ENCODE measurements around the gene SCYL1. TPM values are rescaled to one million over a fixed set of nuclear protein-coding genes. Genes with fewer than 3 reads are reported as not detected.
"Not testable (repeated sequence)": the region's sequence is repeated elsewhere in the genome, so short reads cannot be mapped to it uniquely, and the experiment has no call there.

SCYL1 gene
- total and polyA plus RNA-seq, 3 donors from 2014 or later = 127 to 160 (median 131) TPM

- Histone ChIP-seq H3K4me1 (peaks cover 20% of the 10 kb centered on the region), H3K4me3 (no peak overlapping the region), H3K36me3 (ENCODE audit: low read depth, missing control alignments) (no peaks in the 10 kb centered on the region), H3K9me3 (no peaks in the 10 kb centered on the region), H3K27me3 (no peaks in the 10 kb centered on the region), H3K27ac (peak overlapping the region; percentile 92 to 96)
- 36 to 54% methylated on average over 4 of the region's 4 CpGs for WGBS, 2 donors
- intact Hi-C loops (cut with DNase I; ENCODE audit: low total_unique reads) = no loop called here
- TF ChIP-seq POLR2A (IDR thresholded peaks at IDR 0.05) = no peak
- TF ChIP-seq CTCF (IDR thresholded peaks at IDR 0.05) = no peak
- no peak for DNase-seq
Measured at GRCh38 chr11:65506290-65506771, 18.6 kb upstream of the SCYL1 start.

- 18 to 38% methylated on average over 7 of the region's 7 CpGs for WGBS, 2 donors
- intact Hi-C loops (cut with DNase I; ENCODE audit: low total_unique reads) = no loop called here
- Histone ChIP-seq H3K27me3 (no peaks in the 10 kb centered on the region), H3K4me1 (peaks cover 20% of the 10 kb centered on the region), H3K9me3 (no peaks in the 10 kb centered on the region), H3K36me3 (ENCODE audit: low read depth, missing control alignments) (no peaks in the 10 kb centered on the region), H3K27ac (peak overlapping the region; percentile 35 to 96), H3K4me3 (no peak overlapping the region)
- TF ChIP-seq POLR2A (IDR thresholded peaks at IDR 0.05) (no peak), CTCF (IDR thresholded peaks at IDR 0.05) (no peak)
- no peak for DNase-seq
Measured at GRCh38 chr11:65506772-65507505, 17.9 kb upstream of the SCYL1 start.

GRCh38 chr11:65512311-65512710 is 12.6 kb upstream of the SCYL1 start:
- H3K36me3 ChIP-seq (ENCODE audit: low read depth, missing control alignments); DNase-seq; H3K9me3 ChIP-seq; H3K27ac ChIP-seq; H3K4me1 ChIP-seq; H3K4me3 ChIP-seq; intact Hi-C loops (cut with DNase I; ENCODE audit: low total_unique reads); H3K27me3 ChIP-seq: not testable (repeated sequence)
- 94 to 98% methylated on average over 3 of the region's 3 CpGs for WGBS, 2 donors

- intact Hi-C loops (cut with DNase I; ENCODE audit: low total_unique reads) = no loop called here
- TF ChIP-seq CTCF (IDR thresholded peaks at IDR 0.05) (no peak), POLR2A (IDR thresholded peaks at IDR 0.05) (no peak)
- 49 to 61% methylated on average over 5 of the region's 5 CpGs for WGBS, 2 donors
Measured at GRCh38 chr11:65516135-65516968, 8.5 kb upstream of the SCYL1 start.

GRCh38 chr11:65518941-65519549 is 5.8 kb upstream of the SCYL1 start:
- 94 to 97% methylated on average over 8 of the region's 8 CpGs for WGBS, 2 donors
- DNase-seq = not testable (repeated sequence)

More at GRCh38 chr11:65516135-65516968, 8.5 kb upstream of the SCYL1 start:
- H3K9me3 ChIP-seq = no peaks in the 10 kb centered on the region
- no peak overlapping the region for H3K4me3 ChIP-seq
- DNase-seq = no peak
- H3K4me1 ChIP-seq = no peaks in the 10 kb centered on the region
- H3K27ac ChIP-seq = no peak overlapping the region
- H3K27me3 ChIP-seq = no peaks in the 10 kb centered on the region
- H3K36me3 ChIP-seq (ENCODE audit: low read depth, missing control alignments) = no peaks in the 10 kb centered on the region

GRCh38 chr11:65521777-65522521 is 2.9 kb upstream of the SCYL1 start:
- DNase-seq; intact Hi-C loops (cut with DNase I; ENCODE audit: low total_unique reads); H3K9me3 ChIP-seq; H3K27me3 ChIP-seq; H3K4me3 ChIP-seq; H3K36me3 ChIP-seq (ENCODE audit: low read depth, missing control alignments): not testable (repeated sequence)
- peak overlapping the region; percentile 24 to 25 for H3K27ac ChIP-seq
- WGBS, 2 donors = 42 to 55% methylated on average over 20 of the region's 20 CpGs
- peaks cover 39% of the 10 kb centered on the region for H3K4me1 ChIP-seq

More at GRCh38 chr11:65518941-65519549, 5.8 kb upstream of the SCYL1 start:
- H3K4me3 ChIP-seq; H3K9me3 ChIP-seq; H3K27me3 ChIP-seq; H3K36me3 ChIP-seq (ENCODE audit: low read depth, missing control alignments); H3K27ac ChIP-seq; intact Hi-C loops (cut with DNase I; ENCODE audit: low total_unique reads): not testable (repeated sequence)
- H3K4me1 ChIP-seq = peaks cover 22% of the 10 kb centered on the region

GRCh38 chr11:65522718-65523630 is 1.9 kb upstream of the SCYL1 start:
- H3K9me3 ChIP-seq; DNase-seq; H3K4me3 ChIP-seq; H3K36me3 ChIP-seq (ENCODE audit: low read depth, missing control alignments); H3K27me3 ChIP-seq; intact Hi-C loops (cut with DNase I; ENCODE audit: low total_unique reads): not testable (repeated sequence)
- 29 to 49% methylated on average over 18 of the region's 18 CpGs for WGBS, 2 donors
- Histone ChIP-seq H3K4me1 (peaks cover 39% of the 10 kb centered on the region), H3K27ac (peak overlapping the region; percentile 78 to 86)
